SK-N-DZ (cell line): ENCODE data around the gene LRSAM1. TPM values are rescaled to one million over a fixed set of nuclear protein-coding genes. Genes with fewer than 3 reads are reported as not detected.

Experiments
- DNase-seq: peaks from one replicate; pipeline ENCODE4 v3.0.0-alpha.2; 2015; ENCODE audit warnings: low spot score
- polyA plus RNA-seq, 2 experiments: library from polyadenylated mRNA; depleted of rRNA; stranded (reverse); fragments of >200 nt; gene quantifications; 2 replicates each; pipeline ENCODE4 v1.2.3, GENCODE V29; 2014

The LRSAM1 gene
- polyA plus RNA-seq (2014; cell fraction: cytosol; rRNA removed): 18.6 and 18.9 TPM in 2 replicates
- polyA plus RNA-seq (2014; cell fraction: nucleus; rRNA removed): 30.0 and 36.0 TPM in 2 replicates

DNA sequence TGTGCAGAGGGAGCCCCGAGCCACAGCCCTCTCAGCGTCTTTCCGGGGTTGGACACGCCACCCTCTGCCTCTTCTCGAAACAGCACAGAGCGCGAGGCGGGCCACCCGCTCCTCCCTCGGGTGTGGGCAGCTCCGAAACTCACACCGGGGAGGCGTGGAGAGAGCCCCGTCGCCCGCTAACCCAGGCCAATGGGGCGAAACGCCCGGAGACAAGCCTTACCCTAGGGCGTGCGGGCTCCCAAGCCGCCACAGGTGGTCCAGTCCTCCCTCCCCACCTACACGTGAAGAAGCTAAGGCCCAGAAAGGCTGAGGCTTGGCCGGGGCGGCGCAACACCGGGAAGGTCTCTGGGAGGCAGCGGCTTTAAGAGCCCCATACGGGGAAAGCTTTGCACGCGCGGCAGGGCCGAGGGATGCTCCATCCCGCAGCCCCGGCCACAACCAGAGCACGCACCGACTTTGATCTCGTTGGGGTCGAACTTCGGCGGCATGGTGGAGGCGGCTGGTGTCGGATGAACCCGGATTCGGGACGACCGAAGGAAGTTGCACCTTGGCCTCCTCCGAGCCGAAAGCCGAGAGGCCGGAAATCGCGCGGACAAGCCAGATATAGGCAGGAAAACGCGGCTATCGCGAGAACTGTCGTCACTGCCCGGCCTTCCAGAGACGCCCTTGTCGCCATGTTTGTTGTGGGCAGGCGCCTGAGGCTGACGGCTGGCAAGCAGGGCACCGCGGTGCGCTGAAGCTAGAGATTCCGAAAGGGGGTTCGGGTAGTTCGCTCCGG is at the start of gene LRSAM1, which contains the start of gene RPL12:
Gene LRSAM1 (plus strand): TSS at position 681 of the 778 bp plus-strand sequence. CDS start 3,018 bp downstream, outside the sequence.
Gene RPL12 (minus strand): TSS at position 577 of the 778 bp plus-strand sequence. CDS start 89 bp downstream, at position 488.
- peak; percentile 95 for DNase-seq

DNA sequence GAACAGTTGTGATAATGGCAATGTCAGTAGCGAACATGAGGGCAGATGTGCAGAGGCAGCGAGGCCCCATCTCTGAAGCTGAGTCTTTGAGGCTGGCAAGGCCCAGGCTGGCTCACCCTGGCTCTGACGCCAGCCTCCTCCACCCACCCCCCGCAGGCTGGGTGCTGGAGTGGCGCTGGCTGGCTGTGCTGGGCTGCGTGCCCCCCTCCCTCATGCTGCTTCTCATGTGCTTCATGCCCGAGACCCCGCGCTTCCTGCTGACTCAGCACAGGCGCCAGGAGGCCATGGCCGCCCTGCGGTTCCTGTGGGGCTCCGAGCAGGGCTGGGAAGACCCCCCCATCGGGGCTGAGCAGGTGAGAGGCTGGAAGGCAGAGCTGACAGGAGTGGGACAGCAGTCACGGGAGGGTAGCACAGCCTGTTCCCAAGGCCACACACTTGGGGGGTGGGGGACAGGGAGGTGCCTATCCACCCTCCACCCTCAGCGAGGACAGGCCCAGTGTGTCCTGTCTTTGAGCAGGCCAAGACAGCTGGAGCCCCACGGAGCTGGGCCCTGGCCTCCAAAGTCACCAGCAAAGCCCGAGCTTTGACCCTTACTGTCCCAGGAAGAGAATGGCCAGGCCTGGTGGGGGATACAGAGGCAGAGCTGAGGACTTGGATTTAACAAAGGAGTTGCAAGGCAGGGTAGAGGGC is 48.8 kb upstream of the LRSAM1 start:
- no peak for DNase-seq

DNA sequence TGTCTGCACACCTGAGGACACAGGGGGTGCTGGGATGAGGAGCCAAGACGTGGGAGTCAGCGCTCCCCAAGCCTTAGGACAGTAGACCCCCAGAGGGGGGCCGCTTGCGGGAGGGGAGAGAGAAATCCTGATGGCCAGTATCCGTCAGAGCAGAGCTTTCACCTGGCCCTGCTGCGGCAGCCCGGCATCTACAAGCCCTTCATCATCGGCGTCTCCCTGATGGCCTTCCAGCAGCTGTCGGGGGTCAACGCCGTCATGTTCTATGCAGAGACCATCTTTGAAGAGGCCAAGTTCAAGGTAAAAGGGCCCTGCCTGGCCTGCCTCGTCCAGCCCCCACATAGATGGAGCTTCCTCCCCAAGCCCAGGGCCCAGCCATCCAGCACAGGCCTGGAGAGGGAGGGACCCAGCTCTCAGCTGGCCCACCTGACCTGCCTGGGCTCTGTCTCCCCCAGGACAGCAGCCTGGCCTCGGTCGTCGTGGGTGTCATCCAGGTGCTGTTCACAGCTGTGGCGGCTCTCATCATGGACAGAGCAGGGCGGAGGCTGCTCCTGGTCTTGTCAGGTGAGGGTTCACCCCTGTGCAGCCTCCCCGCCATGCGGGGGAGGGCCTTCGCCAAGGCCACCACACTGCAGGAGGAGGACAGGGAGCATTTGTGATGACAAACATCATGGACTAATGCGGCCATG is 47.7 kb upstream of the LRSAM1 start:
- DNase-seq: no peak

DNA sequence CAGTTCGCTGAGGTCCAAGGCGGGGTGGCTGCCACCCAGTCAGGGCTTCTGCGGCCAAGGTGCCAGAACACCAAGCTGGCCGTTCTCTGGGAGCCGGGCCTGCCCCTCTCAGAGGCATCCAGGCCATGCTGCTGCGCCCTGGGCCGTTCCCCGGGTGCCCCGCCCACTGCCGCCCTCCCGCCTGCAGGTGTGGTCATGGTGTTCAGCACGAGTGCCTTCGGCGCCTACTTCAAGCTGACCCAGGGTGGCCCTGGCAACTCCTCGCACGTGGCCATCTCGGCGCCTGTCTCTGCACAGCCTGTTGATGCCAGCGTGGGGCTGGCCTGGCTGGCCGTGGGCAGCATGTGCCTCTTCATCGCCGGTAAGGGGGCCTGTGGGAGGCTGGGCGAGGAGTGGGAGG is 46.7 kb upstream of the LRSAM1 start:
- no peak for DNase-seq

DNA sequence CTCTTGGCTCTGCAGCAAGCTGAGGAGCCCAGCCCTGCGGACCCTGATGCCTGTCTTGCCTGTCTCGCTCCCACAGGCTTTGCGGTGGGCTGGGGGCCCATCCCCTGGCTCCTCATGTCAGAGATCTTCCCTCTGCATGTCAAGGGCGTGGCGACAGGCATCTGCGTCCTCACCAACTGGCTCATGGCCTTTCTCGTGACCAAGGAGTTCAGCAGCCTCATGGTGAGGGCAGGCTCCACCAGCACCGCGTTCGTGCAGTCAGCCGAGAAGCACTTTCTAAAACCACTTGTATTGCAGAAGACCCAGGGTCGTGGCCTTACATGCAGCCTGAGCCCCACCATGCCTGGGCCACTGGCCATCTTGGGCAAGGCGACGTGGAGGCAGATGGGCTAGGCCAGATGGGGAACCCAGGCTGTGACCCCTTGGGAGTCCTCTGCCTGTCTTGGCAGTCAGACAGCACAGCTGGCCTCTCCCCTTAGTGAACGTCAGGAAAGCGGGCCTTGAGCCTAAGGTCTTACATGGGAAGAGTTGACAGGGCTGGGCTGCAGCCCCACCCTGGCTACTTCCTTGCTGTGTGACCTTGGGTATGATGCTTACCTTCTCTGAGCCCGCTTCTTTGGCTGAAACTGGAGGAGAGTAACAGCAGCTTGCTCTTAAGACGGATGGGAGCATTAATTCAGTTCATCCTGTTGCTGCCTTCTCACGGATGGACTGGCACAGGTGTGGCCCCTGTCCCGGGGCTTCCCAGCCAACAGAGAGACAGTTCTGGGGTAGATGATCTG is 45.8 kb upstream of the LRSAM1 start:
- DNase-seq: no peak

DNA sequence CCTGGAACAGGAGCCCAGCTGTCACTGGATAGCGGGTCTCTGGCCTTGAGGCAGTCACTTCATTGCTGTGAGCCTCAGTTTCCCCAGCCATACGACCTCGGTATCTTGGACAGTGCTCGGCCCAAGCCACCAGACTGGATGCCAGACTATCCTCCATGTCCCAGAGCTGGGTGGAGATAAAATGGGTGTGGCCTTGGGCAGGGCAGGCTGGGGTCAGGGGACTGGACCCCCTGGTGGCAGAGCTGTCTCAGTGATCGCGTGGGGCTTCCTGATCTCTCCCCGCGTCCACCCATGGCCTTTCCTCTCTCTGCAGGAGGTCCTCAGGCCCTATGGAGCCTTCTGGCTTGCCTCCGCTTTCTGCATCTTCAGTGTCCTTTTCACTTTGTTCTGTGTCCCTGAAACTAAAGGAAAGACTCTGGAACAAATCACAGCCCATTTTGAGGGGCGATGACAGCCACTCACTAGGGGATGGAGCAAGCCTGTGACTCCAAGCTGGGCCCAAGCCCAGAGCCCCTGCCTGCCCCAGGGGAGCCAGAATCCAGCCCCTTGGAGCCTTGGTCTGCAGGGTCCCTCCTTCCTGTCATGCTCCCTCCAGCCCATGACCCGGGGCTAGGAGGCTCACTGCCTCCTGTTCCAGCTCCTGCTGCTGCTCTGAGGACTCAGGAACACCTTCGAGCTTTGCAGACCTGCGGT is 44.4 kb upstream of the LRSAM1 start:
- DNase-seq: peak; percentile 90

DNA sequence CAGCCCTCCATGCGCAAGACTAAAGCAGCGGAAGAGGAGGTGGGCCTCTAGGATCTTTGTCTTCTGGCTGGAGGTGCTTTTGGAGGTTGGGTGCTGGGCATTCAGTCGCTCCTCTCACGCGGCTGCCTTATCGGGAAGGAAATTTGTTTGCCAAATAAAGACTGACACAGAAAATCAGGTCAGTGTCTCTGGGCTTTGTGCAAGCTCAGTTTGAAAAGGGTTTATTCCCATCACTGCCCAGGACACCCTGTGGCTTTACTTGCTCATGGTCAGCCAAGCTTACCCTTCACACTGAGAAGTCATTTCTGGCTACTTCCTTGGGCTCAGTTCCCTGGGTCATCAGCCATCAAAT is 43.8 kb upstream of the LRSAM1 start:
- no peak for DNase-seq

DNA sequence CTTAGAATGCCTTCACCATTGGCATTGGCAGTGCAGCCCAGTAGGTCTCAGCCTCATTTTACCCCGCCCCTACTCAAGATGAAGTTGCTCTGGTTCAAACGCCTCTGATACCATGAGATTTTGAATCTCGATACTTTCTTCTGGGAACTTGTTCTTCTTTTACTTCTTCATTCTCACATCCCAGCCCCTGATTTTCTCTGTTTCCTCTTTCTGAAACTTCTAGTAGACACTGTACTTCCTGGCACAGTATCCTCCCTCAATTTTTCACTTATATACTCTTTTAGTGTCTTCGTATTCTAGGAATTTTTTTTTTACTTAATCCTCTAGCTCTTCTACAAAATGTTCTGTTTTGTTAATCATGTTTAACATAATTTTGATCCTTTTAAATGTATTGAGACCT is 40.2 kb upstream of the LRSAM1 start:
- no peak for DNase-seq

DNA sequence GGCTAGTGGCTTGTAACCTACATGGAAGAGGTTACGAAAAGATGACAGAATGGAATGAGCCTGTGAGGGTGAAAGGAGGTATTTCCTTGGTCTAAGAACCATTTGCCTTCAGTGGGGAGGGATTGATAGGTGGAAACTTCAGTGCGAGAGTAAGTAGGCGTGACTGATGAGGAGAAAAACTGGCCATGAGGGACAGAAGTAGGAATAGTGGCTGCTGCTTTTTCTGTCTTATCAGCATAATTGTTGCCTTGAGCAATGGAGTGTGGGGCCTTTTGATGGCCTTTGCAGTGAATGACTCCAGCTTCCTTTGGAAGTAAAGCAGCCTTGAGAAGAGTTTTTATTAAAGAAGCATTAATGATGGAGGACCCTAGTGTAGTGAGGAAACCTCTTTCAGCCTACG is 36.2 kb upstream of the LRSAM1 start:
- DNase-seq: no peak

DNA sequence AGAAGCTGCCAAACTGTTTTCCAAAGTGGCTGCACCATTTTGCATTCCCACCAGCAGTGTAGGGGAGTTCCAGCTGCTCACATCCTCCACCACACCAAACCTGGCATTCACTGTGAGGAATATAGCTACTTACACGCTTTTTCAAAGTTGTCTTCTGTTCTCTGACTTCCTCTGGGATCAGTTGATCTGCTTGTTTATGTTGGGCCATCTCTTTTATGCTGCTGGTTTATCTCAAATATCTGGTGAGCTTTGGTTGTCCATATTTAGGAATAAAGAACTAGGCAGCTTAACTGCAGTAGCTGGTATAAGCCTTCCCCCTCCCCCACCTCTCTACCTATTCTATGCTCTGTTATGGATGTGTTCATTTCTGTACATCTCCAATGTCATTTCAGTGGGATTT is 35.7 kb upstream of the LRSAM1 start:
- DNase-seq: no peak

DNA sequence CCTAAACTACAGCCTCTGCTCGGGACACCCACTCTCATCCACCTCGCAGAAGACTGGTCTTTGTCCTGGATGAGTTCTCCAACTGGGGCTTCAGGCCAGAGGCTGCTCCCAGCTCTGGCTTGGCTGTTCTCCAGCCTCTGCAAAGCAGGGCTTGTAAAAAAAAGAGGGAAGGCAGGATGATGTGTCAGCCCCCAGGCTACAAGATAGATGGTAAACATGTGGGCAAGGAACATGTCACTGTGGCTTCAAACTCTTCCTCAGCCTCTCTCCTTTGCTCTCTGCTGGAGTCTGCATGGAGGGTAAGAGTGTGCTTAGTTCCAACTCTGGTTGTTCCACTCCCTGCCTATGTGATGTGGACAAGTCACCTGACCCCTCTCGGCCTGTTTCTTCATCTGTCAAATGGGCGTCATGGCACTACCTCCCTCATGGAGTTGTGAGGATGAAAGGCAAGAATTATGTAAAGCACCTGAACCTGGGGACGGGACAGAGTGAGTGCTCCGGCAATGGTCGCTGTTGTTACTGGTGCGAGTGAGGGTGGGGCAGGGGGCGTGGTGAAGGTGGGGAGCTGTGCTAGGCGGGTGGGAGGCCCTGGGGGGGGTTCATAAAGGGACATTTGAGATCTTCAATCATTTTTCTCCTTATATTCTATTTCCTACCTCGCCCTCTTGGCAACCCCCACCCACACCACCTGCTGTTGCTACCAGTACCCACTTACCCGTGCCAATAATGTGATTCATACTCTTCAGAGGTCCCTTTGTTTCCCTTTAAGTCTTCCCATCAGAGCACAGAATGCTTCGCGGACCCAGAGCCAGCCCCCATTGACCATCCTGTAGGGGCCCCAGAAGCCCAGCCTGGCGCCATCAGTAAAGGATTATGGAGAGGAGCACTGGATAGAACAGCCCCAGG is 33.9 kb upstream of the LRSAM1 start:
- no peak for DNase-seq

DNA sequence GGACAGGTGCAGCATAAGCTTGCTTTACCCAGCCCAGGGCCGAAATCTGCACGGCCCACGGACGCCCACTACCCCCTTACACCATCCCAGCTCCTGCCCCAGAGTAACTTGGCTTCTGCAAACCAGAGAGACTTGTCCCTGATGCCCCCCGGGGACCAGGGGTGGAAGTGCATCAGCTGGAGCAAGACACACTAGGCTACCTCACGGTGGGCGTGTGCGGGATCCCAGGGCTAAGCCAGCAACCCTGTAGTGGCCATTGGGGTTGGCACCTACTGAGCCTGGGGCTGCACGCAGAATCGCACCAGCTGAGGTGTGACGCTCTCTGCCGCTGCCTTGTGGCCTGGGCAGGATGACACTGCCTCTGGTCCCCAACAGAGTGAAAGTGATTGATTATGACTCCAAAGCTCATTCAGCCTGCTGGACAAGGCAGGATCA is 33.3 kb upstream of the LRSAM1 start:
- DNase-seq: peak; percentile 53

DNA sequence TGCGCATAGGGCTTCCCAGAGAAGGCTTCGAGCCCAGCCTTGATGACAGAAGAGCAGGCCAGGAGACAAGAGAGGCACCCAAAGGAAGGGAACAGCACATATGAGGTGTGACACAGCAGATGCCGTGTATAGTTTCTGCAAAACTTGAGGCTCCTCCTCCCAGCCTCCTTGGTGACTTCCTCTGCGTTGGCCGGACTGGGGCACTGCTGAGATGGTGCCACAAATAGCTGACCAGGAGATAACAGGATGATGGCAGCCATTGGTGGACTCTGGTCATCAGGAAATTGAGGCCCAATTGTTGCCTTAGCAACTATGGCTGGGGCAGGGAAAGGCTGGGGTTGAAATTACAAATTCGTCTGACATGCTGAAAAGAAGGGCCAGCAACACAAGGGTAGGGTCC is 32.0 kb upstream of the LRSAM1 start:
- no peak for DNase-seq

DNA sequence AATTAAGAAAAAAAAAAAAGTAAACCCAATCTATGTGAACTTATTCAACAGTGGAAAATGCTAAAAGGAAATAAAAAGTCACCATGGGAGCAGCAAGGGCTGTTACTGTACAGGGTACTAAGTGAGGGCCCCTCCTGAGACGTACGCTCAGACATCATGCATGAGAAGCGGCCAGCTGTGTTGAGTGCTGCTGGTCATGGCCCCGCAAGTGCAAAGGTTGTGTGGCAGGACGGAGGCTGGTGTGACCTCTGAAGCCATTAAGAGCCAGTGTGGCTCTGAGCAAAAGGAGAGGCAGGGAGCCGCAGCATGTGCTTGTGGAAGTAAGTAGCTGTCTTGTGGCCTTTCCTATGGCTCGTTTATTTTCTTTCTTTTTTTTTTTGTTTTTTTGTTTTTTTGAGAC is 30.3 kb upstream of the LRSAM1 start:
- no peak for DNase-seq

DNA sequence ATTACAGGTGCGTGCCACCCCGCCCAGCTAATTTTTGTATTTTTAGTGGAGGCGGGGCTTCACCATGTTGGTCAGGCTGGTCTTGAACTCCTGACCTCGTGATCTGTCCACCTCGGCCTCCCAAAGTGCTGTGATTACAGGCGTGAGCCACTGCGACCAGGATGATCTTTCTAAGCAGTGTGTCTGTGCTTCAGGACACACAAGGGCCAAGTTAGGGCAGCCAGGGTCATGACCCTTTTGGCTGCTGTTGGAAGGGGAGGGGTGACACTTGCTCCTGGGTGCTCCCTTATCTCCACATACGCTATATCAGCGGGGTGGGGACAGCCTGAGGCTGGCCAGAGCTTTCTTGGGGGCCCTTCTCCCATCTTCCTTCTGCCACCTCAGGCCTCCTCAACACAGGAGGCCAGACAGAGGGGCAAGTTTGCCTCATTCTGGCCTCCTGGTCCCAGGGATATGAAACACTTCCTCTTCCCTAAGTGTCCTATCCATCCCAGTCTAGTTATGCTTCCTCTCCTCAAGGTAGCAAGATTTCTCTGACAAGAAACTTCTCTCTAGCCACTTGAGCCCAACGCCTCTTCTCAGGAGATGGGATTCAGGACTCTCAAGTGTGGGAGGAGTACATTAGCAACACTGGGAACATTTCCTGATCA is 29.1 kb upstream of the LRSAM1 start:
- no peak for DNase-seq

DNA sequence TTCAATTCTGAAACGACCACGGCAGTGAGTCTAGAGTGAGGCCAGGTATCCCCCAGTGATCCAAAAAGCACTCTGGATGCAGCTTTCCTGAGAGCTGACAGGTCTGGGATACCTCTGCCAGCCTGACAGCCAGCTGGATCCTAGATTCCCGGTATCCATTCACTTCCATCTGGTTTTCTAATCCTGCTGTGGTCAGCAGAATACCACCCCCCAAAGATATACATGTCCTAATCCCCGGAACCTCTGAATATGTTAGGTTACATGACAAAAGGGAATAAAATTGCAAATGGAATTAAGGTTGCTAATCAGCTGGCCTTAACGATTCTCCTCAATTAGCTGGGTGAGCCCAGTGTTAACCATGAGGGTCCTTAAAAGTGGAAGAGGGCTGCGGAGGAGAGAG is 28.5 kb upstream of the LRSAM1 start:
- no peak for DNase-seq

DNA sequence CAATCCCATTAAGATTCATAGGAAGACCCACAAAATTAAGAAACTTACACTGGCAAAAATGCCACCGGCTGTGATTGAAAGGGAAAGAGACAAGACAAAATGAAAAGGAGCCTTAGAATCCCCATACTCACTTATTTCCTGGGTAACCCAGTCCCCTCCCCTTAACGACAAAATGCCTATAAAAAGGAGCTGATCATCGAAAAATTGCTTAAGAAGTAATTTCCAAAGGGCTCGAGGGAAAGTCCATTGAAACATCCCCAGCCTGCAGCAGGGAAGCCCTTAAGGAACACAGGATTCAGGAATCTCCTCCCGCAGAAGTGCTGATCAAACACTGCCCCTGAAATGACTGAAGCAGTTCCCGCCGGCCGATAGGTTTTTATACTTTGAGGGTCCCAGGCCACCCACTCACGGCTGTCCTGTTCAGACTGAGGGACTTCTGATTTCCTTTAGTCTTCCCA is 27.8 kb upstream of the LRSAM1 start:
- no peak for DNase-seq

DNA sequence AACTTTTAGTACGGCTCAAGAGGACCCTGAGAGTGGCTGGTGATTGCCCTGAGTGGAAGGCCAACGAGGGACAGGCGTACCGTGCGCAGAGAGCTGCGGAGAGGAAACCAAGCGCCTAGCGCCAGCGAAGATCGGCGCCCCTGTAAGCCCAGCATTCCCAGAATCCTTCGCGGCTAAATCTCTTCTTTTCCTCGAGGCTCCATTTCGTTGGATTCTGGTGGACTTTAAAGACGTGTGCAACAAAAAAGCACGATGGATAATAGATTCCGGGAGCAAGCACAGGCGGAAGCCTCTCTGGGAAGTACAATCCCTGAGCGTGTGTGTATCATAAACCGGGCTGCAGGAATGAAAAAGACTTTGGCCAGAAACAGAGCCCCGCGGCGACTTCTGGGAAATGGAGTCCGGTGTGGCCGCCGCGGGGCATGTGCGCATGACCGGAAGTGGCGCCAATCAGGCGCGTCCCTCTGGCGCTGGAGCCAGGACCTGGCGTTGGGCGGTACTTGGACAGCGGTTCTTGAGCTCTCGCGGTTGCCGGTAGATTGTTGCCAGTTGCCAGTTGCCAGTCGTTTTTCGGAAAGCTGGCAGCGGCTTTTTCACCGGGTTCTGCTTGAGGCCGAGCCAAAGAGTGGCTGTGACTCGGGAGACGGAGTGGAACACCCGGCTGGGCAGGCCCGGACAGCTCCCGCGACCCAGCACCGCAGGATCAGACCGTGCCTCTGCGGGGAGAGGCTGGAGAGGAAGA is 27.2 kb upstream of the LRSAM1 start, which contains the start of gene ZNF79:
Gene ZNF79 (plus strand): TSS at position 449 of the 742 bp plus-strand sequence. CDS start 406 bp downstream, outside the sequence.
- peak; percentile 92 for DNase-seq
